GM12865 (cell line): ENCODE results near the gene URM1.
"Not testable (repeated sequence)": the region's sequence is repeated elsewhere in the genome, so short reads cannot be mapped to it uniquely, and the experiment has no call there.

ENCODE experiments used
- DNase-seq: peaks from one replicate; pipeline ENCODE4 v3.0.0; 2010; ENCODE audit warnings: low read depth
- H3K4me3 ChIP-seq: 2 replicates; pipeline ENCODE4 v1.5.1; 2011; ENCODE audit warnings: mild to moderate bottlenecking, low read depth, low read length, control low read depth
- TF ChIP-seq, protein P1 (sequence below): IDR thresholded peaks from 2 replicates; pipeline ENCODE4 v1.5.1; 2011; ENCODE audit warnings: low read length, control low read depth, low read depth, inconsistent platforms; ENCODE audit not compliant: insufficient read depth; ENCODE audit errors: missing control alignments

The URM1 gene

DNA sequence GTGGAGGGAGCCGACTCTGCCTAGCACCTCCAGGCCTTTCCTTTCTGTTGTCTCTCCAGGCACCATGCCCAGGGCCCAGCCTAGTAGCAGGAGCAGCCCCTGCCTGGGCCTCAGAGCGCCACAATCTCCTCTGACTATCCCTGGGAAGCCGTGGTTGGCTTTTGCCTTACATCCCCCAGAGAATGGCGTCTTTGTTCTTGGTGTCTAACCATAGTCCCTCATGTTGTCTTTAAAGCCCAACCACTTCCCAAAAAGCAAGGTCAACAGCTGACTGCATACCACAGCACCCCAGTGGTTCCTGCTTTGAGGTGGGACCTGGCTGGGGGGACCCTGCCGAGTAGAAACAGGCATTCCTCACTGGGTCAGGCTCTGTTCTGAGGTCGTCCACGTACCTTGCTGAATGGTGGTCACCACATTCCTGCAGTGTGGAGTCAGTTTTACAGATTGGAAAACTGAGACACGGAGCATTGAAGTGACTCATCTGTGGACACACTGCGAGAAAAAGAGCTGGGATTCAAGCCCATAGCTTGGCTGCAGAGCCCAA, 35.7 kb downstream of the URM1 start:
- no peak overlapping the region for H3K4me3 ChIP-seq
- no peak for DNase-seq
- TF ChIP-seq, protein P1, sequence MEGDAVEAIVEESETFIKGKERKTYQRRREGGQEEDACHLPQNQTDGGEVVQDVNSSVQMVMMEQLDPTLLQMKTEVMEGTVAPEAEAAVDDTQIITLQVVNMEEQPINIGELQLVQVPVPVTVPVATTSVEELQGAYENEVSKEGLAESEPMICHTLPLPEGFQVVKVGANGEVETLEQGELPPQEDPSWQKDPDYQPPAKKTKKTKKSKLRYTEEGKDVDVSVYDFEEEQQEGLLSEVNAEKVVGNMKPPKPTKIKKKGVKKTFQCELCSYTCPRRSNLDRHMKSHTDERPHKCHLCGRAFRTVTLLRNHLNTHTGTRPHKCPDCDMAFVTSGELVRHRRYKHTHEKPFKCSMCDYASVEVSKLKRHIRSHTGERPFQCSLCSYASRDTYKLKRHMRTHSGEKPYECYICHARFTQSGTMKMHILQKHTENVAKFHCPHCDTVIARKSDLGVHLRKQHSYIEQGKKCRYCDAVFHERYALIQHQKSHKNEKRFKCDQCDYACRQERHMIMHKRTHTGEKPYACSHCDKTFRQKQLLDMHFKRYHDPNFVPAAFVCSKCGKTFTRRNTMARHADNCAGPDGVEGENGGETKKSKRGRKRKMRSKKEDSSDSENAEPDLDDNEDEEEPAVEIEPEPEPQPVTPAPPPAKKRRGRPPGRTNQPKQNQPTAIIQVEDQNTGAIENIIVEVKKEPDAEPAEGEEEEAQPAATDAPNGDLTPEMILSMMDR = no peak

DNA sequence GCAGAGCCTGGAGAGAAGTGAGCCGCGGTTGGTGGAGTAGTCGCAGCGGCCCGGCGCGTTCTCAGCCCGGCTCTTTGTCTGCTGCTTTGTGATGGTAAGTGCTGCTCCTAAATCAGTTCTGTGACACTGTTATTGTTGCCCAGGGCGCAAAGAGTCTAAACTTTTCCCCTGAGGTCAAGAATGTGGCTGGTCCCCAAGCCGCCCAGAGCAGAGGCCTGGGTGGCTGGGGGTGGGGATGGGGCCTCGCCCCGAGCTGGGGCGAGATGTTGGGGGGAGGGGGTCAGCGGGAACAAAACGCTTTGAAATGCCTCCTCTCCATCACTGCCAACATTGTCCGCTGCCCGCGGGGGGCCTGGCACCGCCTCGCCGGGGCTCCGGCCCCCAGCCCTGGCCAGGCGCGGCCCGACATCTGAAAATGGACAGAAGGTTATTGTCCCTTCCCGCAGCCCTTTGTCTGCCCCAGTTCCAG, 37.8 kb downstream of the URM1 start:
- TF ChIP-seq, protein P1 = no peak
- H3K4me3 ChIP-seq = no peak overlapping the region
- no peak for DNase-seq

DNA sequence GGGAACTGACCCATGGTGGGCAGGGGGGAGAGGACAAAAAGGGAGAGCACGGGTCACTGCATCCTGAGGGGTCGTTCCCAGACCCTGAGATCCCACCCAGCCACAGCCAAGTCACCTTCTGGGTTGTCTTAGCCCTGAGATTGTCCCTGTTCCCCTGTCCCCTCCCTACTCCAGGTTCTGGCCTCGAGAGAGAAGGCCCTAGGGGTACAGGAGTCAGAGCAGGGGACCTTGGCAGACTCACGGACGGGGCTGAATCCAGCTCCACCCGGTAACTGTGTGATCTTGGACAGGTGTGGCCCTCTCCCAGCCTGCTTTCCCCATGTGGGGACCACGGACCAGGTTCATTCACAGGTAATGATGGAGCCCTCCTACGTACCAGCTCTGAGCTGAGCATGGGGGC, 38.3 kb downstream of the URM1 start:
- TF ChIP-seq, protein P1 = no peak
- DNase-seq = no peak
- no peak overlapping the region for H3K4me3 ChIP-seq

DNA sequence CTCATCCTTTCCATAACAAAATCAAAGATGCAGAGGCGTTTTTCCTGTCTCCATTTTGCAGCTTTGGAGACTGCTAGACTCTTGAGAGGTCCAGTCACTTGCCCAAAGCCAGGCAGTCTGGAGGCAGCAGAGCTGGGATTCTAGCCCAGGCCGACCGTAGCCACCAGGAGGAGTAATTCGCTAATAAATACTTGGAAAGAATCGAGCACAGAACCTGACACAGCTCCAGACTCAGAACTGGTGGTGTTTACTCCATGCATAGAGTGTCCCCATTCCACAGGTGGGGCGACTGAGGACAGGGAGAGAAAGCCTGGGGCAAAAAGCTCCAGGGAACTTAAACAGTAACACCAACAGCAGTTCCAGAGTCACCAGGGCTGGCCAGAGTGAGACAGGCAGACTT, 38.8 kb downstream of the URM1 start:
- TF ChIP-seq, protein P1 = no peak
- no peak overlapping the region for H3K4me3 ChIP-seq
- DNase-seq = no peak

DNA sequence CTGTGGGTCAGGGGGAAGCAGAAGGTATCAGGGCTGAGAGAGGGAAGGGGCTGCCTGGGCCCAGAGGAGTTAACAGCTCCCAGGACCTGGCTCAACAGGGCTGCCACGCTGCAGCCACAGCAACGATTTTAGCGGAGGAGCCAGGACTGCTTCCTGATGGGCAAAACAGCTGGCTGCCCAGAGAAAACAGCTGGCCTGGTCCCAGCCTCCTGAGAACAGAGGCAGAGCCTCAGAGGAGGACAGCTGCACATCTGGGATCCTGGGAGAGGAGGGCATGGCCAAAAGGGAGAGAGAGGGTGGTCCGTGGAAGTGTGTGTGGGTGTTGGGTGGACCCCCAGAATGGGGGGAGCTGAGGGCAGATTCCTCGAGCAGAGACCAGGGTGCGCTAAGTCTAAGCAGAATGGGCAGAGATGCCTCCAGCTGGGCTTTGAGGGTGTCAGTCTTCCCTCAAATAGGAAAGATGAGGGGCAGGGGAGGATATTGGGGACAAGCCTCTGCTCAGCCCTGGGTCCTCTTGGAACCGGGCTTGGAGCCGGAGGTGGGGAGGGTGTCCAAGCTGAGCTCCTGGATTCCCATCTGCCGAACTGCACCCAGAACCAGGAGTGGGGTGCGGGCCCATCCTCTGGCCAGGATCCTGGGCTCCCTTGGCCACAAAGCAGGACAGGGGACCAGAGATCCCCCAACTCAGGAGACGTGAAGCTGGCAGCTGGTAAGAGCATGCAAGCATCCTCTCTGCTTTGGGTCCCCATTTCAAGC, 40.4 kb downstream of the URM1 start:
- no peak overlapping the region for H3K4me3 ChIP-seq
- TF ChIP-seq, protein P1 = no peak
- no peak for DNase-seq

DNA sequence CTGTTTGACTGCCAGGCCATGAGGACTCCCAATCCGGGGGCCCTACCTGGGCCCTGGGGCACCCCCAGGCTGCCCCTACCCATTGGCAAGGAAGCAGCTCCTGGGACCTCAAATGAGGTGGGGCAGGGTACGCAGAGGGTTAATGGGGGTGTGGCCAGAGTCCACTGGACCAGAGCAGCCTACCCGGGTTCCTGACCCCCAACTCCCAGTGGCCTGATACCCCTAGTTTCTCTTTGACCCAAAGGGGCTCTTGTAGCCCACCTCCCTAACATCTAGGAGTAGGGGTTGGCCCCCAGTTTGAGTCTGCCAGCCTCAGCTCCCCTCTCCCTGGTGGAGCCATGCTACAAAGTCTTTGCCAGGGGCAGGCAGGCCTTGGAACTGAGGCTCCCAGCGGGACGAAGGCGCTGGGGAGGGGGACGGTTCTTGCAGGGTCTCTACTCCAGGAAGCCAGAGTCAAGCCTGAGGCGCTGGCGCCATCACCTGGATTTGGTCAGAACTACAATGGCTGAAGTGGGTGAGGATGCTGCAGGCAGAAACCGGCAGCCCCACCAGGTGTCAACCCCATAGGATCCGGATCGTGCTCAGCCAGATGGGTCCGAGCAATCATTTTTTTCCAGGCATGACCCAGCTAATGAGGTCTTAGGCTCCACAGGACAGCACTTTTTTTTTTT, 41.1 kb downstream of the URM1 start:
- H3K4me3 ChIP-seq = no peak overlapping the region
- TF ChIP-seq, protein P1 = peak; percentile 51
- peak; percentile 35 for DNase-seq

DNA sequence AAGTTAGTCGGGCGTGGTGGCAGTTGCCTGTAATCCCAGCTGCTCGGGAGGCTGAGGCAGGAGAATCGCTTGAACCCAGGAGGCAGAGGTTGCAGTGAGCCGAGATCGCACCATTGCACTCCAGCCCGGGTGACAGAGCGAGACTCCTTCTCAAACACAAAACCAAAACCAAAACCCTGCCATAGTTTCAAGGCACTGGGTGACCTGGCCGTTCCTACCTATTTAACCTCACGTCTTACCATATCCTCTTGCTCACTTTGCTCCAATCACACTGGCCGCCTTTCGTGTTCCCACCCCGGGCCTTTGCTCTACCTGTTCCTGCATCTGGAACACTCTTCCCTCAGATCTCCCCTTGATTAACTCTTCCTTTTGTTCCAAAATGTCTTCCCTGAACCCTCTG, 42.6 kb downstream of the URM1 start:
- DNase-seq, H3K4me3 ChIP-seq: not testable (repeated sequence)
